Right lobe of liver (tissue), 4 donors: ENCODE data around the gene MREG.

Source experiments
- CTCF ChIP-seq, 4 donors: fragments of 200-600 bp in 3 of 4; fragments of 450-650 bp in 1 of 4; IDR thresholded peaks; one replicate each; pipeline versions ENCODE4 v1.5.1 to v1.8.0; 2016 to 2022; ENCODE audit warnings: antibody characterized with exemption in 4 of 4, mild to moderate bottlenecking in 2 of 4
- POLR2A ChIP-seq: fragments of 450-650 bp; IDR thresholded peaks from one replicate; pipeline ENCODE4 v1.6.1; 2017; ENCODE audit warnings: antibody characterized with exemption, mild to moderate bottlenecking
- donor health status: DM: no; HTN: no; CAD: no.
- donor health status: DM: no; HTN: no; CAD: no.
- donor health status: DM: no; HTN: yes; CAD: no.

DNA sequence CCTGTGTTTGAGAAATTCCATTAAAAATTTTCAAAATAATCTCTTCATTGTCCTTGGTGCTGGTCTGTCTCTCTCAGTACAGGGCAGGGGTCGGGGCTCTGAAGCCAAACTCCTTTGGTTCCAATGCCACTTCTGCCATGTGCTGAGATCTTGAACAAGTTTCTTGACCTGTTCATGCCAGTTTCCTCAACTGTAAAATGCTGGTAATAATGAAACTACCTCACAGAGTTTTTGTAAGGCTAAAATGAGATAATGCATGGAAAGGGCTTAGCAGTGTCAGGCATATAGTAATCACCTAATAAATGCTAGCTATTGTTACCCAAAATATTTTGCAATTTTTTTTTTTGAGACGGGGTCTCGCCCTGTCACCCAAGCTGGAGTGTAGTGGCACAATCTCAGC is 16.9 kb upstream of the MREG start:
- TF ChIP-seq CTCF (IDR thresholded peaks at IDR 0.05) (no peak), POLR2A (no peak)
